Hematopoietic multipotent progenitor cell treated with erythropoietin and hydrocortisone succinate and interleukin-3 and kit ligand, for 6 days (in vitro differentiated cells): Measurements from ENCODE around the gene CAMK1D.

Source experiments
- DNase-seq: peaks from one replicate; pipeline ENCODE4 v3.0.0-alpha.2; 2015

CAMK1D gene

GRCh38 chr10:12602521-12602920 lies 253.2 kb downstream of the CAMK1D start:
- DNase-seq = no peak

DNA sequence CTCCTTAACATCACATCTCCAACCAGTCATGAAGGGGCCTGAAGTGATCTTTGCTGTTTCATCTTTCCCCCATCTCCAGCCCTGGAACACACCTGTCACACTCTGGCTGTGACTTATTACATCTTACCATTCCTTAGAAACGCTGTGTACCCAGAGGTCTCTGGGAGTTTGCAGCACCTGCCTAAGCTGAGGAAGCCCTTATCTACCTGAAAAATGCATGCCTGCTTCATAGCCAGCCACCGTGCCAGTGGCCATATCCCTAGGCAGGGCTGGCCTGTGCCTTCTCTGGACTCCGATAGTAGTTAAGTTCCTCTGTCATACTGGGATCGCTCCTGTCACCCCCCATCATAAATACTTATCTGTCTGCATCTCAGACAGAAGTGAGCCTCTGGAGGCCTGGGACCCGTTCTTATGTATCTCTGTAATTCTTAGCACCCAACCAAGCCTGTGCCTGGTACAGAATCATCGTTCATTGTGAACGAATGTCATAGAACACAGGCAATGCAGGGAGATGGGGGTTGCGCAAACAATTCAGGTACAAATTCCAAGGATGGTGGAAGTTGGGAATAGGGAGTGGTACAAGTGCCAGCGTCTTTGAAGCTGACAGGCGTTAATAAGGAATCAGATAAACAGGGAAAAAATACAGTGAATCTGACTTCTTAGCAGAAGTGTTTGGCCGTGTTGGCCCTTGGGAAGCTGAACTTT lies 254.6 kb downstream of the CAMK1D start:
- no peak for DNase-seq

- peak; percentile 53 for DNase-seq
These were observed 256.4 kb downstream of the CAMK1D start for GRCh38 chr10:12605580-12606405.

DNA sequence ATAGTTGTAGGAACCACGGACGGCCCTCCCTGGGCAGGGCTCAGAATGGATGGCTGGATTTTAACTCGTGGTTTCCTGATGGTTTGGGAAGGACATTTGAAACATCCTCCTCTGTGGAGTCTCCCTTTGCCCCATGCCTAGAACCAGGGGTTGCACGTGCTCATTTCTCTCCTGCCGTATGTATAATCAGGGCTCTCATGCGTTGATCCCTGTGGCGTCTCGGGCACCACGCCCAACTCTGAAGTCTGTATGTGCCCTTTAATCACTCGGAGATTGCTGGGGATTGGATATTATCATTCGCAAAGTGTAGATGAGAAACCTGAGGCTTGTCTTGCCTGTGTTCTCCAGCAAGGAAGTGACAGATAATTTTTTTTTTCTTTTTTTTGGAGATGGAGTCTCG lies 257.1 kb downstream of the CAMK1D start:
- no peak for DNase-seq

GRCh38 chr10:12608761-12609160 lies 259.4 kb downstream of the CAMK1D start:
- DNase-seq = no peak

- DNase-seq = no peak
These were observed 260.1 kb downstream of the CAMK1D start for GRCh38 chr10:12609435-12609834.

DNA sequence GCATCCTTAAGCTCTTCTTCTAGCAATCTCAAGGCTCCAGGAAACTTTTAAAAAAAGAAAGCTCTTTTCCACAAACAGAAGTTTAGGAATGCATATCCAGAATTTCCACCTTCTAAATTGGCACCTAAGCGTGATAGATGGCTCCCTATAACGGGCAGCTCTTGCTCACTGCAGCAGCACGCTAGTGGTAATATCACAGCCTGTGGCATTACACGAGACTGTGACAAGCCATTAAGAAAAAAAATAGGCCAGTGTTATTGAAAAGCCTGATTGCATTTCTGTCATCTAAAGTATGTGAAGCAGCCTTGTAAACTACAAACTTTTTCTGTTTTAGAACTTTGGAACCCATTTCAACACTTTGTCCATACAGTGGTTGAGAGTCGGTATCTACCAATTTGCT lies 263.8 kb downstream of the CAMK1D start:
- DNase-seq = no peak

DNA sequence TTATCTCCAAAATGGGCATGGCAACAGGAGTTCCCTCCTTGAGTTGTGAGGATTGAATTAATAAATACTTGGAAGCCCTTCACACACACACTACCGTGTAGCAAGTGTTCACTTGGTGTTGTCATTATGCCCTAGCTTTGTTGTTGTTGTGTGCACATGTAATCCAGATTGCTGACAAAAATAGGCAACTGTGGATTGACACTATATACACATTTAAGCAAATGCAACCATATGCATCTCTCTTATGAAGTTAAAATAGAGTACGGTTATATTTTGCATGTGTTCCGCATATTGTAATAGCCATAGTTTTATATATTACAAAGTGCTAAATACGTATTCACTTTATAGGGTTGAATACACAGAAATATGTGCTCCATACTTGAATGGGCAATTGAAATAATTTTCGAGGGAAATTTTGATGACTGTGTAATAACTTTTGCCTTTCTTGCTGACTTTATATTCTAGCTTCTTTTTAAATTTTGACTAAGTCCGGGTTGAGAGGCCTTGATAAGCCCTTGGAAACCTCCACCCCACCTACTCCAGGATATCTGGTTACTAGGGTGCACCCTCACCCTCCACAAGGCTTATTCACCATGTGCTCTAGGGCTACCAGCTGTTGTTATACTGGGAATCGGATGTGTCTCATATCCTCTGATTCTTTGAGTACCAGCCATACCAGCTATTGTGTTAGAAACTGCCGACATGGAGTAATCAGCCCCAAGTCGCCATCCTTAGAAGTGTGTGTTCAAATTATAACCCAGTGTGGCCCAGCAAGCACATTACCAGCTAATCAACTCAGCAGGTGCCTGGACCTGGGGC lies 265.0 kb downstream of the CAMK1D start:
- peak; percentile 33 for DNase-seq

GRCh38 chr10:12615296-12616220 lies 266.2 kb downstream of the CAMK1D start:
- no peak for DNase-seq

- no peak for DNase-seq
These were observed 268.1 kb downstream of the CAMK1D start for GRCh38 chr10:12617191-12618175.

- no peak for DNase-seq
These were observed 272.7 kb downstream of the CAMK1D start for GRCh38 chr10:12622016-12622415.

DNA sequence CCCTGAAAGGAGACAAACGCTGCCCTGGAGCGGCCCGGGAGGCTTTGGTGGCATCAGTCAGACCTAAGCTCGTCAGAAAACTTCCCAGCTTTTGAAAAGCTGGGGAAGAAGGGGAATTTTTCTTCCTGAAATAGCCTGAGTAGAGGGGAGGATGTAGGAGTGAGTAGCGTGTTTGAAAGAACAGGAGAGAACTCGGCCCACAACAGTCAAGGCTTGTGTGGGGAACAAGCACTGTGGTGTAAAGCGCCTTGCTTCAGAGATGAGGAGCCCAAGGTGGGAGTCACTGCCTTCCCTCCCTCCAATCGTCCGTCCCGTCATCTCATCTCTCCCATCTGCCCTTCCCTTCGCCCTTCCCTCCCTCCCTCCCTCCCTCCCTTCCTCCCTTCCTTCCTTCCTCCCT lies 273.3 kb downstream of the CAMK1D start:
- no peak for DNase-seq

DNA sequence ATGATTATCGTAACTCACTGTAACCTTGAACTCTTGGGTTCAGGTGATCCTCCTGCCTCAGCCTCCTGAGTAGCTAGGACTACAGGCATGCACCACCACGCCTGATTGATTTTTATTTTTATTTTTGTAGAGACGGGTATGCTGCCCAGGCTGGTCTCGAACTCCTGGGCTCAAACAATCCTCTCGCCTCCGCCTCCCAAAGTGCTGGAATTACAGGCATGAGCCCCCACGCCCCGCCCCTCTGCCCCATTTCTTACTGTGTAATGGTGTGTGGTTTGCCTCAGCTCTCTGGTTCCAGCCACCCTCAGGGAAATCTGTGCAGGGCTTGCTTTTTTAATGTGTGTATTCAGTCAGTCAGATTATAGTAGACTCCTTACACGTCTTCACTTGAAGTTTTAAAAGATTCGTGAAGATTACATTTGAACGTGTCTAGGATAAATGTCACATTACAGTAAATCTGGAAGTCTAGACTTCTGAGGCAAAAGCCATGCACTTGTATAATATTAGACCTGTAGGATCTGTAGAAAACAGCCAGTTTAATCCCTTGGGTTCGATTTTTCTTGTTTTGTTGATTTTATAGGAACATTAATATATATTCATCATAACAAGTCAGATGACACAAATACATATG lies 276.2 kb downstream of the CAMK1D start:
- no peak for DNase-seq

- no peak for DNase-seq
These were observed 278.8 kb downstream of the CAMK1D start for GRCh38 chr10:12628153-12628552.

DNA sequence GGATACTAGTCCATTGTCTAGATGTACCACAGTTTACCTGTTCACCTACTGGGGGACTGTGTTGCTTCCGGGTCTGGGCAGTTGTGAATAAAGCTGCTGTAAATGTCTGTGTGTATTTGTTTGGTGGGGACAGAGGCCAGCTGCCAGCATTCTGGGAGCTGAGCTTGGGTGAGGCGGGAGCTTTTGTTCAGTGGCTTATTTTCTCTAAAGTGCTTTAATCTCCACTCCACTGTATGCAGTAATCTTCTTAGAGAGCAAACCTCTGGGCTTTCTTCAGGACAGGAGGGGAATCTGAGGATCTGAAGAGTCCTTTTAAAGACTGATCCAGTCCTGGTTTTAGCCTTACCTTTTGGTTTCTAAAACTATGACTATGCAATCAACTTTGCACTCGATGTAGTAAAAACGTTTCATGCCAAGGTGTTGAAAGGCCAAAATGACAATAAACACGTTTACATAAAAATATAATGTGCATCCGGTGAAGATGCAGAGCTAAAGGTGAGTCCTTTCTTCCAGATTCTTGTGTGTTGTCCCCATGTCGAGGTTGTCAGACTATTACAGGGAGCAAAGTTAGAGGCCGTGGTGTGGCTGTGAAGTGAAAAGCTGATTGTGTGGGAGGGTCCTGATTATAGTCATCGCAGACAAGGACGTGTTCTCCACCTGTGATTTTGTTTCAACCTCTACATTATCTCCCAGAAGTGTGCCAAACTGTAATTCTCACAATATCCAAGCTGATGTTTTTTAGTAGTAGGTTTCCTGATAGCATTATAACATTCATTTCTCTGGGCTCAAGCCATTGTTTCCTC lies 279.8 kb downstream of the CAMK1D start:
- DNase-seq = no peak

DNA sequence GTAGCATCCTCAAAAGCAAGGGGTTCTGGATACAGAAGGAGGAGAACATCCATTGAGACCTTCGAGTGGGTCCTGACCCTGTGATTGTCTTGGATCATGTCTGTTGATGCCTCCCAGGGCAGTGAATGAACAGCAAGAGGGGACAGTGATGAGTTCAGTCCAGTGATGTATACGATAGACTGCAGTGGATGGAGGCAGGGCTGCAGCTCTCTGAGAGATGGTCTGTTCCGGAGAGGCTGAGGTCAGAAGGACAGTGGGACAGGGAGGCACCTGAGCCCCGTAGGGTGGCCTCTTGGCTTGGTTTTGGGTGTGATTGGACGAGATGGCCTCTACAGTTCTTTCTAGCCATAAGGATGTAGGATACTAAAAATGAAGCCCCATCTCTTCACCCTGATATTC lies 280.4 kb downstream of the CAMK1D start:
- no peak for DNase-seq

DNA sequence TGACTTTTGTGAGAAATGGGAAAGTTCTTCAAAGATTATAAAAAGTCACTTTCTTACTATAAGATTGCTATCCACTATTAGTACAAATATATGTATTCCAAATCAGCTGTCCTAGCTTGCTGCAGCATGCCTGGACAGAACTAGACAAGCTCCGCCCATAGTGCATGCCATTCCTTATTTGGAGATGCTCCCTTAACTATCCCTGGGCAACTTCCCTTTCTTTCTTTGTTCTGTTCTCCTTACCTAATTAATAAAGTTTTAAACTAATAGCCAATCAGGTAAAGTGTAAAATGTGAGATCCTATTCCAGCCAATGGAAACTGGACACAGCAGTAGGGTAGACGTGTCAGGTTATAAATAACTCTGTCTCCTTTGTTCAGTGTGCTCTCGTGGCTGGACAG lies 281.9 kb downstream of the CAMK1D start:
- DNase-seq = no peak

DNA sequence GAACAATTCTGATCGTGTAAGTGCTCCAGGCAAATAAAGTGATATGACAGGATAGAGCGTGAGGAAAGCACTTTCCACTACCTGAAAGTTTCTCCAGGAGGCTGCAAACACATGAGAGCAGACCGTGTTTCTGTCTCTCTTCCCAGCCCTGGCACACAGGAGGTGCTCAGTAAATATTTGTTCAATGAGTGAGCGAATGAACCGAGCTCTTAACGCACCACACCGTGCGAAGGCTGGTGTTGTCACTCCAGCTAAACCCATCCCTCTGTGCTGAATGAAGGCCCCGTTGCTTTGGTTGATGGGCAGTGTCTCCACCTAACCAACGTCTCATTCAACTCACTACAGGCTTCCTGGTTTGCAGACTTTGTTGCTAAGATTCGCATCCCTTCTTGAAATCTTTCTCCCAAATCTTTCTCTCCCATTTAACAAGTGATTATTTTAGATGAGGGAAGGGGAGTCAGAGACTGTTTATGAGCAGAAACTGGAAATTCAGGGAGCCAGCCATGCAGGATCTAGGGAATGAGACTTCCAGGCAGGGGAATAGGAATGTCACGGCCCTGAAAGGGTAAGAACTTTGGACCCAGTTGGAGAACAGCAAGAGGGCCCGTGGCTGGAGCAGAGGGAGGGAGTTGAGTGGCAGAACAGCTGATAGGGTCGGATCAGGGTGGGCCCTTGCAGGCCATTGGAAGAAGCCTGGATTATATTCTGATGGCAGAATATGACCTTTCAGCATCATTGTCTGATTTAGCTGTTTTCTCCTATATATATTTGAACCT lies 282.6 kb downstream of the CAMK1D start:
- DNase-seq = no peak
